DND-41 (cell line): ENCODE results near the gene TRAM2.

Experiments
- EZH2 ChIP-seq: IDR thresholded peaks from 3 replicates; pipeline ENCODE4 v1.6.1; 2012; ENCODE audit warnings: borderline replicate concordance, low read depth, mild to moderate bottlenecking, moderate library complexity, low read length, inconsistent platforms; ENCODE audit not compliant: severe bottlenecking
- TF ChIP-seq, protein P1 (sequence below): IDR thresholded peaks from 2 replicates; pipeline ENCODE4 v1.5.1; 2012; ENCODE audit warnings: borderline replicate concordance, low read length, moderate library complexity, mild to moderate bottlenecking; ENCODE audit not compliant: poor library complexity, severe bottlenecking; ENCODE audit errors: extremely low read depth

- TF ChIP-seq, protein P1, sequence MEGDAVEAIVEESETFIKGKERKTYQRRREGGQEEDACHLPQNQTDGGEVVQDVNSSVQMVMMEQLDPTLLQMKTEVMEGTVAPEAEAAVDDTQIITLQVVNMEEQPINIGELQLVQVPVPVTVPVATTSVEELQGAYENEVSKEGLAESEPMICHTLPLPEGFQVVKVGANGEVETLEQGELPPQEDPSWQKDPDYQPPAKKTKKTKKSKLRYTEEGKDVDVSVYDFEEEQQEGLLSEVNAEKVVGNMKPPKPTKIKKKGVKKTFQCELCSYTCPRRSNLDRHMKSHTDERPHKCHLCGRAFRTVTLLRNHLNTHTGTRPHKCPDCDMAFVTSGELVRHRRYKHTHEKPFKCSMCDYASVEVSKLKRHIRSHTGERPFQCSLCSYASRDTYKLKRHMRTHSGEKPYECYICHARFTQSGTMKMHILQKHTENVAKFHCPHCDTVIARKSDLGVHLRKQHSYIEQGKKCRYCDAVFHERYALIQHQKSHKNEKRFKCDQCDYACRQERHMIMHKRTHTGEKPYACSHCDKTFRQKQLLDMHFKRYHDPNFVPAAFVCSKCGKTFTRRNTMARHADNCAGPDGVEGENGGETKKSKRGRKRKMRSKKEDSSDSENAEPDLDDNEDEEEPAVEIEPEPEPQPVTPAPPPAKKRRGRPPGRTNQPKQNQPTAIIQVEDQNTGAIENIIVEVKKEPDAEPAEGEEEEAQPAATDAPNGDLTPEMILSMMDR: no peak
- no peak for TF ChIP-seq EZH2
Measured at GRCh38 chr6:52506476-52506875, 70.4 kb downstream of the TRAM2 start.
